Coronary artery (tissue), 2 donors: ENCODE results near the gene SOX6.
"Not testable (repeated sequence)": the region's sequence is repeated elsewhere in the genome, so short reads cannot be mapped to it uniquely, and the experiment has no call there.

Experiments
- DNase-seq: peaks from one replicate; pipeline ENCODE4 v3.0.0-alpha.2; 2017; ENCODE audit warnings: low spot score
- H3K27ac ChIP-seq, 2 donors: fragments of 200-600 bp; sonication (generic); one replicate each; pipeline ENCODE4 v1.5.1; 2016 to 2019
- H3K4me3 ChIP-seq: fragments of 200-600 bp; sonication (generic); 2 replicates; pipeline ENCODE4 v1.5.1; 2016; ENCODE audit warnings: mild to moderate bottlenecking, moderate library complexity
- CTCF ChIP-seq: fragments of 200-600 bp; sonication (generic); IDR thresholded peaks from one replicate; pipeline ENCODE4 v1.5.1; 2019; ENCODE audit warnings: antibody characterized with exemption

SOX6 gene

GRCh38 chr11:15927196-15927863 is 429.0 kb downstream of the SOX6 start:
- Histone ChIP-seq H3K27ac (no peak overlapping the region), H3K4me3 (no peak overlapping the region)
- DNase-seq: no peak
- no peak for TF ChIP-seq CTCF

GRCh38 chr11:15926071-15926470 is 430.3 kb downstream of the SOX6 start:
- no peak overlapping the region for H3K4me3 ChIP-seq
- TF ChIP-seq CTCF: no peak
- DNase-seq: no peak

GRCh38 chr11:15923183-15923582 is 433.2 kb downstream of the SOX6 start:
- DNase-seq: no peak
- Histone ChIP-seq H3K27ac (no peak overlapping the region), H3K4me3 (no peak overlapping the region)
- no peak for TF ChIP-seq CTCF

More at GRCh38 chr11:15926071-15926470, 430.3 kb downstream of the SOX6 start:
- no peak overlapping the region for H3K27ac ChIP-seq

- peak; percentile 19 for DNase-seq
- H3K4me3 ChIP-seq, H3K27ac ChIP-seq: not testable (repeated sequence)
Measured at GRCh38 chr11:15922745-15923144, 433.6 kb downstream of the SOX6 start.

- no peak overlapping the region for H3K27ac ChIP-seq
- TF ChIP-seq CTCF: no peak
- DNase-seq: no peak
- no peak overlapping the region for H3K4me3 ChIP-seq
Measured at GRCh38 chr11:15920856-15921629, 435.3 kb downstream of the SOX6 start.

- no peak for TF ChIP-seq CTCF
- no peak overlapping the region for H3K27ac ChIP-seq
- H3K4me3 ChIP-seq: no peak overlapping the region
- DNase-seq: no peak
Measured at GRCh38 chr11:15918674-15919073, 437.7 kb downstream of the SOX6 start.

GRCh38 chr11:15918212-15918611 is 438.1 kb downstream of the SOX6 start:
- Histone ChIP-seq H3K27ac (no peak overlapping the region), H3K4me3 (no peak overlapping the region)
- no peak for DNase-seq
- TF ChIP-seq CTCF: no peak
